ENCODE data around the gene TRAPPC6A.

TRAPPC6A gene

GRCh38 chr19:45145270-45146189 is 32.5 kb downstream of the TRAPPC6A start:
- no peak for DNase-seq

- no peak for DNase-seq
Measured at GRCh38 chr19:45144431-45145269, 33.4 kb downstream of the TRAPPC6A start.

GRCh38 chr19:45142726-45143110 is 35.3 kb downstream of the TRAPPC6A start:
- DNase-seq = no peak

DNA sequence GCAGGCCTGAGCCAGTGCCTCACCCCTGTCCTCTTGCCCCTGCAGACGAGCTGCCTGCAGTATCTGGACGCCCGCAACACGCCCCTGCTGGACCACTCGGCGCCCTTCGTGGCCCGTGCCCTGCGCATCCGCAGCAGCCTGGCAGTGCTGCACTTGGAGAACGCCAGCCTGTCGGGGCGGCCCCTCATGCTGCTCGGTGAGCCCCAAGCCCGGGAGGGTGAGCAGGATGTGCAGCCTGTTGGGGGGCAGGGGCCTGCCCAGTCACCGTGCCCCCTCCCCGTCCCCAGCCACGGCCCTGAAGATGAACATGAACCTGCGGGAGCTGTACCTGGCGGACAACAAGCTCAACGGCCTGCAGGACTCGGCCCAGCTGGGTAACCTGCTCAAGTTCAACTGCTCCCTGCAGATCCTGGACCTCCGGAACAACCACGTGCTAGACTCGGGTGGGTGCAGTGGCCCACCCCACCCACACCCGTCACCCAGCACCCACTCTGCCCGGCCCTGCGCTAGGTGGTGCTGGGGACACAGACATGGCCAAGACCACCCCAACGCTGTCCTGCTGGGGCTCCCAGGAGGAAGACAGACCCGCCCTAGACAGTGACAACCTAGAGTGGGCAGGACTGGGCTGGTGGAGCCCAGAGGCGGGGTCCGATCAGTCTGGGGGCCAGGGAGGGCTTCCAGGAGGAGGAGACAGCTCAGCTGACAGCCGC is 35.9 kb downstream of the TRAPPC6A start:
- DNase-seq = no peak

DNA sequence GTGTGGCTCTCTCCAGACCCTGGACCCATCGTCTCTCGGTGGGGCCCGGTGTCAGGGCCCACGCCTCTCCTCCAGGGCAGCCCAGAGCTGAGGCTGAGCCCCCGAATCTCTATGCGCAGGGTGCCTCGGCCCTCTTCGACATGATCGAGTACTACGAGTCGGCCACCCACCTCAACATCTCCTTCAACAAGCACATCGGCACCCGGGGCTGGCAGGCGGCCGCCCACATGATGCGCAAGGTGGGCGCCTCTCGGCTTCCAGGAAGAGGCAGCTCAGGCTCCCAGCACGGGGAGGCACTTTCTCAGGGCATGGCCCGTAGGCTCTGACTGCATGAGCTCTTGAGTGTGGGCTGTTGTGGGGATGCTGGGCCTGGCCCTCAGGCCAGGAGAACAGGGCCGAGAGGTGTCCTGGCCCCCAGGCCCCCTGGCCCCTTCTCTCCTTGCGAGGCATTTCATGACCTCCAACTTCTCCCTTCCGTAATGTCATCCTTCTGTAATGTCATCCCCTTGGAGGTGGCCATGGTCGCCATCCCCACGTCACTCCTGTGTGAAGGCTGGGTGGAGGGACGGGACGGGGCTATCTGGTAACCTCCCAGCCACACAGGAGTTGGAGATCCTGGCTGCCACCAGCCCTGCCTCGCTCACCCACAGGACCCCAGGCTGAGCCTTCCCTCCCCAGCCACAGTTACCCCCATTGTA is 36.7 kb downstream of the TRAPPC6A start:
- DNase-seq = no peak

- DNase-seq = no peak
Measured at GRCh38 chr19:45140533-45140932, 37.5 kb downstream of the TRAPPC6A start.

GRCh38 chr19:45140144-45140503 is 37.9 kb downstream of the TRAPPC6A start:
- DNase-seq = no peak

GRCh38 chr19:45139286-45140143 is 38.5 kb downstream of the TRAPPC6A start:
- no peak for DNase-seq

- no peak for DNase-seq
Measured at GRCh38 chr19:45138303-45138751, 39.7 kb downstream of the TRAPPC6A start.

- no peak for DNase-seq
Measured at GRCh38 chr19:45137179-45137761, 40.8 kb downstream of the TRAPPC6A start.

DNA sequence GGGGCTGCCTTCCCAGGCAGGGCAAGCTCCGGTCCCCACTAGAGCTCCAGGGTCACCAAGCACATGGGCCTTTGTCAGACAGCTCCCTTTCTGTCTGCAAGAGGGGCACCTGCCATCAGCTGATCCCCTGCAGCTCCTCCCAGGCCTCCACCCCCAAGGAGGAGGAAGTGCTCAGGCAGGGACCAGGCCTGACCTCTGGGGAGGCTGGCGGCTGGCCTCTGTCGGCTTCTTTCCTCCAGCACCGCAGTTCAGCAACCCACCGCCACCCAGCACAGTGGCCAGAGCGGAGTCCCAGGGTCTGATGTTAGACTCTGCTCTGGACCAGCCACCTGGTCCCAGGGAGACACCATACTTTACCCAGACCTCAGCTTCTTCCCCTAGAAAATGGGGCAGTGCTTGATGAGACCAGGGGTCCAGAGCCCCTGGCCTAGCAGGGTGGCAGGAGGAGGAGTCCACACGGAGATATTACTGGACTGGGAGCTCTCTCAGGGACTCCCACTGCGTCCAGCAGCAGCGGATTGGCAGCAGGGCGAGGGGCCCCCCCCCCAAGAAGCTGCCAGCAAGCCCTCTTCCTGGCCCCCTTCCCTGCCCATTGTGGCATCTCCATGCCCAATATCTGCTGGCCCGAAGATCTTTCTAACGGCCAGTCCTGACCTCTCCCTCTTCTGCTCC is 41.4 kb downstream of the TRAPPC6A start:
- no peak for DNase-seq

GRCh38 chr19:45135176-45135885 is 42.7 kb downstream of the TRAPPC6A start:
- DNase-seq = no peak

- no peak for DNase-seq
Measured at GRCh38 chr19:45133661-45134060, 44.4 kb downstream of the TRAPPC6A start.

DNA sequence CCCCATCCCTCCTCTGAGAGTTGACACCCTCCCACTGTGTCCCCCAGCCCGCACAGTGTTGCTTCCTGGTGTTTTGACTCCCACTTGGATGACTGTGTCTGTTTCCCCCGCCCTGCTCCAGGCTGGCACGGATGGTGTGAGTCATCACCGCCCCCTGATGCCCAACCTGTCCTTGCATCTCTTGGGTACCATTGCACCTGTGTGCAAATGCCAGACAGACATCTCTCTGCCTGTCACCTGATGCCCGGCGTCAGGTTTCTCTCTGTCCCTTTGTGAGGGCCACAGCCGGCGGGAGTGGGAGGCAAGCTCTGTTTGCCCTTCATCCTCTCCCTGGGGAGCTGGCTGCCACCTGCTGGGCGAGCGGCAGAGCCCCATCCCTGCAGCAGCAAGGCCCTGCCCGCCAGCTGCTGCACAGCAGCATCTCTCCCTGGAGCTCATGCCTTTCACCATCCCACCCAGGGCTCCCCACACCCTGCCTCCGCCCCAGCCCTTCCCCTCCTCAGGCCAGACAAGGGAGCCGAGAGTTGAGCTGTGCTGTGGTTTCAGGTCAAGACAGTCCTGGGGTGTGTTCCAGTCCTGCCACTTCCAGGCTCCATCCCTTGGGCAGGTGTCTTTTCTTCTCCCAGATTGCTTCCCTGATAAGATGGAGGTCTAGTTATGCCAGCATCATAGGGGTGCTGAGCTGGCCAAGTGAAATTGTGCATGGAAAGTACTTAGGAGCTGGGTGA is 47.0 kb downstream of the TRAPPC6A start:
- DNase-seq = peak; percentile 6

- no peak for DNase-seq
Measured at GRCh38 chr19:45130236-45130635, 47.8 kb downstream of the TRAPPC6A start.

DNA sequence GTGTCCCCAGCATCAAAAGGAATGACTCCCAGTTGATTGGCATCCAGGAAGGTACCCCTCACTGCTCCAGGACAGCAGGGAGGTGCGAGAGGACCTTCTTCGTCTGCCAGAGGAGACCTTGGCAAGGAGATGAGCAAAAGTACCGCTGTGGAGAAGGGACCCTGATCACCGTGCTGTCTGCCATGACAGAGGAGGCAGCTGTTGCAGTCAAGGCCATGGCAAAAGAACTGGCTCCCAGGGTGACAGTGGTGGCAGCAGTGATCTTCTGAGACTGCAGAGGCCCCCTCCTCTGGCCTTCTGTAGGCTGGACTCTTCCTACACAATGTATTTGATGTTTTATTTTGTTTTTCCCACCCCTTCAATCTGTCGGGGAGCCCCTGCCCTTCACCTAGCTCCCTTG is 49.2 kb downstream of the TRAPPC6A start:
- DNase-seq = no peak

DNA sequence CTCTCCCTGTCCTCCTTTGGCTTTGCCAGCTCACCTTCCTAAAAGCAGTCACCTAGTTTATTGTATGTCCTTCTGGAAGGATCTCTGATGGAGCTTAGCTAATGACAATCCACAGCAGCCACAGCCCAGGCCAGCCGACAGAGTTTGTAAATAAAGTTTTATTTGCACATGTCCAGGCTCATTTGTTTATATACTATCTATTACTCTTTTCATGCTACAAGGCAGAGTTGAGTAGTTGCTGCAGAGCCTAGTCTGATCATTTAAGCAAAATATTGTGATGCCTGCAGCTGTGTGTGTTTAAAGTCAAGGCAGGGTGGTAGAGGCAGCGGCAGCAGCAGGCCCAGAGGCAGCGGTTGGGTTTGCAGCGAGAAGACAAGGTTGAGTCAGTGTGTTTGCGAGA is 49.9 kb downstream of the TRAPPC6A start:
- DNase-seq = no peak

GRCh38 chr19:45126654-45127053 is 51.4 kb downstream of the TRAPPC6A start:
- no peak for DNase-seq

GRCh38 chr19:45125975-45126493 is 52.0 kb downstream of the TRAPPC6A start:
- DNase-seq = peak; percentile 73

All from CD4-positive, alpha-beta T cell treated with Interleukin-12 subunit alpha and Interleukin-12 subunit beta, for 1 hour (primary cell).